ENCODE data around the gene BIVM. TPM values are rescaled to one million over a fixed set of nuclear protein-coding genes. Genes with fewer than 3 reads are reported as not detected.

BIVM gene
- total RNA-seq, 4 donors from 2014 or later, result 5.4 to 16.0 (median 7.7) TPM

DNA sequence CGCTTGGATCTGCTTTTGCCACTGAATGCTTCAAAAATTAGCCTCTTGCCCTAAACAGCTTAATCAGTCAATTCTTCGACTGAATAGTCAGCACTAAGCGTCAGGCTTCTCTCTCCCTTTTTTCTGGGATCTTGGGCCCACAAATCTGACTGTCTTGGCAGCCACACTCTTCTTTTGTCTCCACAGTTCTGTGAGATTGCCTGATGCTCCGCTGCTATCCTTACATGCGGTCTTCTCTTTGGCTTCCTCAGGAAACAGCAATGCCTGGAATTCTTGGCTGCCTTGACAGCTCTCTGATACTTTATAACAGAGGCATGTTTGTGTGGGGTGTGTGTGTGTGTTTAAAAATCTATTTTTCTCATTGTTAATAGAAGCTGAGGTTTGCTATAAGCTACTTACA lies 79.6 kb downstream of the BIVM start:
- H3K4me3 ChIP-seq (ENCODE audit: low read depth, poor library complexity, severe bottlenecking), result no peak overlapping the region
- WGBS, 2 donors, result 75% methylated on average over 5 of the region's 5 CpGs
- DNase-seq (ENCODE audit: low spot score in 2 of 2), result no peak
- TF ChIP-seq, protein P1, sequence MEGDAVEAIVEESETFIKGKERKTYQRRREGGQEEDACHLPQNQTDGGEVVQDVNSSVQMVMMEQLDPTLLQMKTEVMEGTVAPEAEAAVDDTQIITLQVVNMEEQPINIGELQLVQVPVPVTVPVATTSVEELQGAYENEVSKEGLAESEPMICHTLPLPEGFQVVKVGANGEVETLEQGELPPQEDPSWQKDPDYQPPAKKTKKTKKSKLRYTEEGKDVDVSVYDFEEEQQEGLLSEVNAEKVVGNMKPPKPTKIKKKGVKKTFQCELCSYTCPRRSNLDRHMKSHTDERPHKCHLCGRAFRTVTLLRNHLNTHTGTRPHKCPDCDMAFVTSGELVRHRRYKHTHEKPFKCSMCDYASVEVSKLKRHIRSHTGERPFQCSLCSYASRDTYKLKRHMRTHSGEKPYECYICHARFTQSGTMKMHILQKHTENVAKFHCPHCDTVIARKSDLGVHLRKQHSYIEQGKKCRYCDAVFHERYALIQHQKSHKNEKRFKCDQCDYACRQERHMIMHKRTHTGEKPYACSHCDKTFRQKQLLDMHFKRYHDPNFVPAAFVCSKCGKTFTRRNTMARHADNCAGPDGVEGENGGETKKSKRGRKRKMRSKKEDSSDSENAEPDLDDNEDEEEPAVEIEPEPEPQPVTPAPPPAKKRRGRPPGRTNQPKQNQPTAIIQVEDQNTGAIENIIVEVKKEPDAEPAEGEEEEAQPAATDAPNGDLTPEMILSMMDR (IDR thresholded peaks at IDR 0.05), result no peak
- TF ChIP-seq POLR2A (IDR thresholded peaks at IDR 0.05), result no peak
- intact Hi-C loops (cut with DNase I; ENCODE audit: low total_unique reads), result no loop called here

DNA sequence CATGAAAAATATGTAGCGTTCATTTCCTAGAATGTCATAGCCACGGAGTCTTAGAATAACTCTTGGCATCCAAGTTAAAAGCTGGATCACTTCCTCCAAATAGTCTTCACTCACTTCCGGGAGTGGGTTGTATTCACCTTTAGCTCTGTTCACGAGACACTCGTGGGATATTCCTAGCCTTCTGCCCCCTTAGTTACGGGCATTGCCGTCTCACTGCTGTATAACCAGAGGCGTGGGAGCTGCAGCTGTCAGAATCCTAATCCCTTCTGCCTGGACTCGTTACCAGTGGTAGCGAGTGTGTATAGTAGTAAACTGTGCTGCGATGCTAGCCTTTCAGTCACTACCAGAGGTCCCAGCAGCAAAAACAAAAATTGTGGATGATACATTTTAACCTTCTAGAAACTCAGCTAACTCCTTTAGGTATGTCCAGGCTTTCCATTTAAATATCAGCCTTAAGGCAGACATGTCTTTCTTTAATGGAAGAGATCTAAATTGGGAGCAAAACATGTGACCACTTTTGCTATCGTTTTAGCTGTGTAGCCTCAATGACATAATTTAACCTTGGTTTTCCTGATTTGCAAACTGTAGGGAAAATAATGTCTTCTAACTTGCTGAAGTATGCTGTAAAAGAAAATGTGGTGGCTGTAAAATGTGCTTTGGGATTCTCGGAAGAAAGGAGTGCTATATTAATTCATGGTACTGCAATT lies 81.0 kb downstream of the BIVM start:
- intact Hi-C loops (cut with DNase I; ENCODE audit: low total_unique reads), result no loop called here

DNA sequence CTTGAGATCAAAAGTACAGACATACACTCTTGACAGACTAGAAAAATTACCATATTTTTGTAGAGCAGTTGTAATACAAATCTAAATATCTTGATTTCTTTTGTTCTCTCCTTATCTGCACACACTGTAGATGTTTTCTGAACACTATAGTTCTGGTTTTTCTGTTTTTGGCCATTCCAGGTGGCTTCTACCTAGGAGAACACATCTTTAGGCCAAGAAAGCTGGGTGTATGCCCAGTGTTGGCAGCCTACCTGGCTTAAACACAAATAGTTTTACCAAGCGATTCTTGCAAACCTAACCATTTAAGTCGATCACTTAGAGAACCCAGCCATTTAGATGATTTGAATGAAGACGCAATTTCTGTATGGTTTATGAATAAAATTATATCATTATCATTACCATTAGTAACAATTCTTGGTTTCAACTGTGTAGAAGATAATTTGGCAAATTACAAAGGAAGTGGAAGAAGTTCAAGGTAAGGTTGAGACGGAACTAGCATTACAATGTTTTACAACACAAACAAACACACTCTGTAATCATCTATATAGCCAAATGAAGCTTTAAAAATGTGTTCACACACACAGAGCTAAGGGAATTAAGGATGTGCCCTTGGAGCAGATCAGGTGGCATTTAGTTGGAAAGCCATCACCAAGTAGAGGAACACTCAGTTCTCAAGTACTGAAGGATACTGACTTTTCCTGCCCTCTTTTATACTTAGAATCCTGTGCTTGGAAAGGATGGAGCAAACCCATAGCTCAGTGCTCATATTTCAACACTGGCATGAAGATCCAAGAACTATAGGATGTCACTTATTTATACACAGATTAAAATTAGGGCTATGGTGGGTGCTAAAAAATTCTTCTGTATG lies 83.1 kb downstream of the BIVM start:
- no peak for DNase-seq (ENCODE audit: low spot score in 2 of 2)
- TF ChIP-seq, protein P1 (IDR thresholded peaks at IDR 0.05), result no peak
- TF ChIP-seq POLR2A (IDR thresholded peaks at IDR 0.05), result no peak
- intact Hi-C loops (cut with DNase I; ENCODE audit: low total_unique reads), result no loop called here
- H3K4me3 ChIP-seq (ENCODE audit: low read depth, poor library complexity, severe bottlenecking), result no peak overlapping the region
- WGBS, 2 donors, result 62 to 63% methylated on average over 4 of the region's 4 CpGs

More for the DNA sequence above, 81.0 kb downstream of the BIVM start:
- no peak for DNase-seq (ENCODE audit: low spot score in 2 of 2)
- WGBS, 2 donors, result 86 to 87% methylated on average over 13 of the region's 13 CpGs
- TF ChIP-seq, protein P1 (IDR thresholded peaks at IDR 0.05), result no peak
- TF ChIP-seq POLR2A (IDR thresholded peaks at IDR 0.05), result no peak
- H3K4me3 ChIP-seq (ENCODE audit: low read depth, poor library complexity, severe bottlenecking), result no peak overlapping the region

Other genes with a start within 250 kb of the BIVM start
- 10 to 100 TPM; 24.5 to 32.2 (median 26.8) TPM for gene TPP2, start 202.1 kb upstream of the BIVM start, total RNA-seq
- not detected for gene METTL21C, start 104.1 kb upstream of the BIVM start, total RNA-seq
- 1 to 10 TPM; 6.5 to 10.0 (median 7.9) TPM for gene TEX30, start 25.3 kb upstream of the BIVM start, total RNA-seq
- 1 to 10 TPM; 1.8 to 5.5 (median 3.7) TPM for gene POGLUT2, start 143 bp upstream of the BIVM start, total RNA-seq
- 10 to 100 TPM; 51.5 to 73.0 (median 55.1) TPM for gene ERCC5, start 46.9 kb downstream of the BIVM start, total RNA-seq